Natural killer cell (primary cell): Measurements from ENCODE around the gene PNP. TPM values are rescaled to one million over a fixed set of nuclear protein-coding genes. Genes with fewer than 3 reads are reported as not detected.

Experiments used
- ATAC-seq, 3 donors: fragments of 150-1000 bp in 2 of 3; fragments of 200-7000 bp in 1 of 3; cut with Tn5 transposase; 1 replicate in 1 of 3; 2 replicates in 2 of 3; pipeline ENCODE4 v1.10.0; 2021; ENCODE audit warnings: mild to moderate bottlenecking in 2 of 3, moderate library complexity in 2 of 3
- DNase-seq, 2 donors: peaks; one replicate each; pipeline versions ENCODE4 v3.0.0 to v3.0.0-alpha.2; 2013 to 2021; ENCODE audit warnings: mixed read lengths in 1 of 2
- H3K27ac ChIP-seq: one replicate; pipeline ENCODE4 v1.5.1; 2013; ENCODE audit warnings: mild to moderate bottlenecking, low read length
- H3K27me3 ChIP-seq: one replicate; pipeline ENCODE4 v1.6.1; 2013; ENCODE audit warnings: low read length; ENCODE audit not compliant: control insufficient read depth, insufficient read depth
- H3K36me3 ChIP-seq: one replicate; pipeline ENCODE4 v1.6.1; 2013; ENCODE audit warnings: low read length; ENCODE audit not compliant: control insufficient read depth, insufficient read depth
- H3K4me1 ChIP-seq: one replicate; pipeline ENCODE4 v1.6.1; 2013; ENCODE audit warnings: low read length; ENCODE audit not compliant: control insufficient read depth, insufficient read depth
- H3K4me3 ChIP-seq: one replicate; pipeline ENCODE4 v1.5.1; 2013; ENCODE audit warnings: low read length
- H3K9me3 ChIP-seq: one replicate; pipeline ENCODE4 v1.6.1; 2013; ENCODE audit warnings: low read length; ENCODE audit not compliant: control insufficient read depth, insufficient read depth
- H3K27ac Mint-ChIP-seq, 2 donors: one replicate each; pipeline ENCODE4 v1.8.0; 2022; ENCODE audit warnings: mild to moderate bottlenecking in 2 of 2, mixed read lengths in 2 of 2, moderate library complexity in 1 of 2
- H3K27me3 Mint-ChIP-seq, 2 donors: one replicate each; pipeline ENCODE4 v1.8.0; 2022; ENCODE audit warnings: low read depth in 2 of 2, mixed read lengths in 2 of 2
- H3K36me3 Mint-ChIP-seq: one replicate; pipeline ENCODE4 v1.8.0; 2022; ENCODE audit warnings: mixed read lengths
- H3K4me1 Mint-ChIP-seq, 2 donors: one replicate each; pipeline ENCODE4 v1.8.0; 2022; ENCODE audit warnings: mixed read lengths in 2 of 2
- H3K4me3 Mint-ChIP-seq: one replicate; pipeline ENCODE4 v1.8.0; 2022; ENCODE audit warnings: mild to moderate bottlenecking, moderate library complexity, mixed read lengths
- H3K9me3 Mint-ChIP-seq, 2 donors: one replicate each; pipeline ENCODE4 v1.8.0; 2022; ENCODE audit warnings: mixed read lengths in 2 of 2
- CTCF ChIP-seq: fragments of 200-600 bp; IDR thresholded peaks from one replicate; pipeline ENCODE4 v1.8.0; 2022; ENCODE audit warnings: antibody characterized with exemption
- WGBS: methylation state at CpG from one replicate; pipeline ENCODE4 v1.1.7; 2013; ENCODE audit warnings: missing lambda C conversion rate; ENCODE audit not compliant: insufficient coverage; 5-methylcytosine and 5-hydroxymethylcytosine counted together
- intact Hi-C: fragments of 100-400 bp; cut with micrococcal nuclease; formaldehyde crosslinking; loops from one replicate; pipeline ENCODE4 v1.14.2; 2022
- total RNA-seq, 4 donors: library from RNA; stranded (reverse); fragments of 120-200 nt in 1 of 4; gene quantifications; one replicate each; pipeline versions ENCODE4 v1.2.3 to v1.2.4, GENCODE V29; 2013 to 2022

PNP gene
- total RNA-seq, 3 donors from 2014 or later (not counting 1 experiment from before 2014, with no cell fraction given): 49.5 to 76.8 (median 51.8) TPM

GRCh38 chr14:20455355-20456300, 13.6 kb upstream of the PNP start:
- Mint-ChIP-seq H3K4me1 (peaks cover 11 to 32% of the 10 kb centered on the region in 2 donors), H3K4me3 (no peak overlapping the region), H3K27me3 (no peaks in the 10 kb centered on the region), H3K36me3 (peaks cover 7% of the 10 kb centered on the region), H3K9me3 (no peaks in the 10 kb centered on the region), H3K27ac (no peak overlapping the region)
- peak in 1 of 2 donors; percentile 90 for DNase-seq
- peak; percentile 60 to 84 (median 62) for ATAC-seq
- H3K36me3 ChIP-seq: peaks cover 48% of the 10 kb centered on the region
- peak overlapping the region; percentile 89 for H3K27ac ChIP-seq
- intact Hi-C loops: loop anchor here (1.0 to 2.0 kb wide), 5 partner anchors 13 to 227 kb away; partner anchors contain the start of genes PARP2, PNP and TEP1
- WGBS: under 1% methylated on average over 38 of the region's 39 CpGs
- no peaks in the 10 kb centered on the region for H3K9me3 ChIP-seq
- no peaks in the 10 kb centered on the region for H3K27me3 ChIP-seq
- TF ChIP-seq CTCF: no peak
- H3K4me1 ChIP-seq: peaks cover 36% of the 10 kb centered on the region
- H3K4me3 ChIP-seq: peak overlapping the region; percentile 79

DNA sequence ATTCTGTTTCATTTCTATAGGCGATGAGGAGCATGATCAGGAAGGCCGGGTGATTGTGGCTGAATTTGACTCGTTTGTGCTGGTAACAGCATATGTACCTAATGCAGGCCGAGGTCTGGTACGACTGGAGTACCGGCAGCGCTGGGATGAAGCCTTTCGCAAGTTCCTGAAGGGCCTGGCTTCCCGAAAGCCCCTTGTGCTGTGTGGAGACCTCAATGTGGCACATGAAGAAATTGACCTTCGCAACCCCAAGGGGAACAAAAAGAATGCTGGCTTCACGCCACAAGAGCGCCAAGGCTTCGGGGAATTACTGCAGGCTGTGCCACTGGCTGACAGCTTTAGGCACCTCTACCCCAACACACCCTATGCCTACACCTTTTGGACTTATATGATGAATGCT, 12.2 kb upstream of the PNP start:
- 92% methylated on average over 13 of the region's 13 CpGs for WGBS
- H3K27ac Mint-ChIP-seq: no peak overlapping the region
- H3K27me3 Mint-ChIP-seq: no peaks in the 10 kb centered on the region
- Histone ChIP-seq H3K27ac (no peak overlapping the region), H3K4me3 (no peak overlapping the region), H3K27me3 (no peaks in the 10 kb centered on the region), H3K9me3 (no peaks in the 10 kb centered on the region), H3K36me3 (peaks cover 40% of the 10 kb centered on the region), H3K4me1 (peaks cover 43% of the 10 kb centered on the region)
- DNase-seq (no peak), ATAC-seq (no peak)
- H3K4me3 Mint-ChIP-seq: no peak overlapping the region
- TF ChIP-seq CTCF: no peak
- peaks cover 21 to 40% of the 10 kb centered on the region in 2 donors for H3K4me1 Mint-ChIP-seq
- intact Hi-C loops: no loop called here
- no peaks in the 10 kb centered on the region for H3K9me3 Mint-ChIP-seq
- H3K36me3 Mint-ChIP-seq: peaks cover 7% of the 10 kb centered on the region

- no peak for ATAC-seq
- H3K27ac Mint-ChIP-seq: peak overlapping the region in 1 of 2 donors; percentile 94
- H3K4me3 ChIP-seq: no peak overlapping the region
- intact Hi-C loops: no loop called here
- H3K36me3 Mint-ChIP-seq: peaks cover 7% of the 10 kb centered on the region
- no peak overlapping the region for H3K4me3 Mint-ChIP-seq
- H3K27me3 Mint-ChIP-seq: no peaks in the 10 kb centered on the region
- H3K9me3 ChIP-seq: no peaks in the 10 kb centered on the region
- no peaks in the 10 kb centered on the region for H3K27me3 ChIP-seq
- no peak for DNase-seq
- 79% methylated on average over 7 of the region's 8 CpGs for WGBS
- H3K4me1 ChIP-seq: peaks cover 46% of the 10 kb centered on the region
- H3K4me1 Mint-ChIP-seq: peaks cover 26 to 33% of the 10 kb centered on the region in 2 donors
- no peak overlapping the region for H3K27ac ChIP-seq
- H3K9me3 Mint-ChIP-seq: no peaks in the 10 kb centered on the region
- peaks cover 36% of the 10 kb centered on the region for H3K36me3 ChIP-seq
- TF ChIP-seq CTCF: no peak
These were observed 11.0 kb upstream of the PNP start for GRCh38 chr14:20458031-20458789.
